ENCODE measurements around the gene FHL5. TPM values are rescaled to one million over a fixed set of nuclear protein-coding genes. Genes with fewer than 3 reads are reported as not detected.

FHL5 gene
- polyA plus RNA-seq, 1 experiment: not detected

DNA sequence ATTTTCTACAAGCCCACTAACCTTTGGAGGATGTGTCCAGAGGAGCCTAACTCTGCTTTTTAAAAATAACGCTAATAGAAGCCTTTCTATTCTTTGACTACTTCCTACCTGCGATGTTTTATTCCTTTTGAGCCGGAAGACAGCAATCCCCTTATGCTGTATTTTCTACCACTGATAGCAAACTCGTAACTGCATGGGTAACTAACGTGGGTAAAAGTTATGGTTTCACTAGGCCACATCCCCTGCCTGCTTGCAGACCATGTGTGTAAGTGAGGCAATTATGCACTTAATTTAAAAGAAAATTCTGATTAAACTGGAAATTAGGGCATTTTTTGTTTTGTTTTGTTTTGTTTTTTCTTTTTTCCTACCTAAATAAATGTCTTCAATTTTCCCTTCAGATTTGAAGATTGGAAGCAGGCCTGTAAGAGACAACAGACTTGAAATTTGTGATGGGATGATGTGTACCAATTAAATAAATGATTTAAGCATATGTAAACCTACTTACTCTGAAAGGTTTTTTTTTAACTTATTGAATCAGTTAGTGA is 40.4 kb upstream of the FHL5 start:
- H3K27ac ChIP-seq (ENCODE audit: low read depth, low read length): no peak overlapping the region
- H3K27me3 ChIP-seq (ENCODE audit: control insufficient read depth, insufficient read depth, low read length): no peaks in the 10 kb centered on the region
- ChIA-PET CTCF (no interaction called here), POLR2A (no interaction called here)
- TF ChIP-seq CTCF (IDR thresholded peaks at IDR 0.05; ENCODE audit: low read depth, low read length): no peak
- peak overlapping the region; percentile 85 for H3K4me3 ChIP-seq (ENCODE audit: low read depth, low read length)
- DNase-seq (ENCODE audit: low read depth, low spot score): no peak
- no peaks in the 10 kb centered on the region for H3K9me3 ChIP-seq (ENCODE audit: control insufficient read depth, insufficient read depth, low read length)

DNA sequence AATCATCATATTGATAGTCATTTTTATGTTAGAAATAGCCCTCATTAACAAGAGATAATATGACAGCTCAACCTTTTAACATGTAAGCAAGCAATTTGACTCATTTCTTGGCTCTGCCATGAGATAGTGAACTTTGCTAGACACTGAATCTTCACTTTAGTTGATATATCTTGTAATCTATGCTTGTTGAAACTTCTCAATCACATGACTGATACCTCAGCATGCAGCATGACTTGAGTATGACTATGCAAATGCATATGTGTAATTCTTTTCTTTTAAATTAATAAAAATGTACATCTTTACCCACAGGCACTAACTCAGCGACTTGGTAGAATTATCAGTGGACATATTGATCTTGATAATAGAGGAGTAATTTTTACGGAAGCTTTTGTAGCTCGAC is 34.7 kb upstream of the FHL5 start:
- CTCF ChIA-PET: interaction anchor here (0.8 kb wide), 1 partner anchor 370 kb away, joined by 4 read pairs; no protein-coding TSS in a partner anchor

DNA sequence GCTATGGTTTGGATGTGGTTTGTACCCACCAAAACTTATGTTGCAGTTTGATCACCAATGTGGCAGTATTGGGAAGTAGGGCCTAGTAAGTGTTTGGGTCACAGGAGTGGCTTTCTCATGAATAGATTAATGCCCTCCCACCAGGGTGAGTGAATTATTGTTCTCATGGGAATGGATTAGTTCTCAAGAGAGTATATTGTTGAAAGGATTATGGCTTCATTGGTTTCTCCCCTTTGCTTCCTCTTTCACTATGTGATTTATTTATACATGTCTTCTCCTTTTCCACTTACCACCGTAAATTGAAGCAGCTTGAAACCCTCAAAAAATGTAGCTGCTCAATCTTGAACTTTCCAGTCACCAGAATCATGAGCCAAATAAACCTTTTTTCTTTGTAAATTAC is 30.5 kb upstream of the FHL5 start:
- Histone ChIP-seq H3K4me3 (ENCODE audit: low read depth, low read length) (no peak overlapping the region), H3K27ac (ENCODE audit: low read depth, low read length) (no peak overlapping the region), H3K9me3 (ENCODE audit: control insufficient read depth, insufficient read depth, low read length) (no peaks in the 10 kb centered on the region), H3K27me3 (ENCODE audit: control insufficient read depth, insufficient read depth, low read length) (no peaks in the 10 kb centered on the region)
- TF ChIP-seq CTCF (IDR thresholded peaks at IDR 0.05; ENCODE audit: low read depth, low read length): no peak
- ChIA-PET CTCF (interaction anchor here (0.9 kb wide), 1 partner anchor 13 kb away, joined by 3 read pairs; no protein-coding TSS in a partner anchor), POLR2A (no interaction called here)
- no peak for DNase-seq (ENCODE audit: low read depth, low spot score)

More for the DNA sequence above, 34.7 kb upstream of the FHL5 start:
- no peak for DNase-seq (ENCODE audit: low read depth, low spot score)
- TF ChIP-seq CTCF (IDR thresholded peaks at IDR 0.05; ENCODE audit: low read depth, low read length): no peak
- Histone ChIP-seq H3K9me3 (ENCODE audit: control insufficient read depth, insufficient read depth, low read length) (no peaks in the 10 kb centered on the region), H3K27me3 (ENCODE audit: control insufficient read depth, insufficient read depth, low read length) (no peaks in the 10 kb centered on the region), H3K4me3 (ENCODE audit: low read depth, low read length) (no peak overlapping the region), H3K27ac (ENCODE audit: low read depth, low read length) (no peak overlapping the region)
- POLR2A ChIA-PET: no interaction called here

DNA sequence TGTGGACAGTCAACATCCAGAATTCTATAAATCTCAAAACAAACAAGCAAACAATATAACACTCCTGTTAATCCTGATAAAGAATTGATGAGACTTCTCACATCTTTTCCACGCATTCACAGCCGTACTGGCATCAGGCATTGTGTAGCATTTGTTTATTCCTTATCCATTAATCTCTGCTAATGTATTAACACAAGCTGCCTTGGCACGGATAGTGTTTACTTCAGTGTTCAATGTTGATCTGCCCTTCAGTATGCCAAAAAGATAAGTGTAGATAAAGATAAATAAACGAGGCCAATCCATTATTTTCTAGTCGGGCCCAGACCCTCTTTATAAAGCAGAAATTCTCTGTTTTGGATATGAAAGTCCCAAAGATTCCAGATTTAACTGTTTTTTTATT is 25.2 kb upstream of the FHL5 start:
- no peak for DNase-seq (ENCODE audit: low read depth, low spot score)
- Histone ChIP-seq H3K27me3 (ENCODE audit: control insufficient read depth, insufficient read depth, low read length) (no peaks in the 10 kb centered on the region), H3K4me3 (ENCODE audit: low read depth, low read length) (no peak overlapping the region), H3K9me3 (ENCODE audit: control insufficient read depth, insufficient read depth, low read length) (no peaks in the 10 kb centered on the region), H3K27ac (ENCODE audit: low read depth, low read length) (no peak overlapping the region)
- TF ChIP-seq CTCF (IDR thresholded peaks at IDR 0.05; ENCODE audit: low read depth, low read length): no peak
- ChIA-PET POLR2A (no interaction called here), CTCF (no interaction called here)

- ChIA-PET POLR2A (no interaction called here), CTCF (interaction anchor here (0.6 to 1.0 kb wide), 4 partner anchors 21 to 364 kb away, joined by 3 to 4 read pairs (median 3); partner anchors contain the start of genes FHL5, NDUFAF4 and UFL1)
- Histone ChIP-seq H3K4me3 (ENCODE audit: low read depth, low read length) (no peak overlapping the region), H3K9me3 (ENCODE audit: control insufficient read depth, insufficient read depth, low read length) (no peaks in the 10 kb centered on the region), H3K27me3 (ENCODE audit: control insufficient read depth, insufficient read depth, low read length) (no peaks in the 10 kb centered on the region), H3K27ac (ENCODE audit: low read depth, low read length) (no peak overlapping the region)
- peak; percentile 49 for TF ChIP-seq CTCF (IDR thresholded peaks at IDR 0.05; ENCODE audit: low read depth, low read length)
- DNase-seq (ENCODE audit: low read depth, low spot score): no peak
These were observed 20.2 kb upstream of the FHL5 start for GRCh38 chr6:96542702-96543101.

Measured in AG04450 (cell line).